ENCODE data around the gene ZCCHC24. TPM values are rescaled to one million over a fixed set of nuclear protein-coding genes. Genes with fewer than 3 reads are reported as not detected.

Gene ZCCHC24
- total RNA-seq, 4 donors from 2014 or later: 2.8 to 39.6 (median 9.3) TPM

DNA sequence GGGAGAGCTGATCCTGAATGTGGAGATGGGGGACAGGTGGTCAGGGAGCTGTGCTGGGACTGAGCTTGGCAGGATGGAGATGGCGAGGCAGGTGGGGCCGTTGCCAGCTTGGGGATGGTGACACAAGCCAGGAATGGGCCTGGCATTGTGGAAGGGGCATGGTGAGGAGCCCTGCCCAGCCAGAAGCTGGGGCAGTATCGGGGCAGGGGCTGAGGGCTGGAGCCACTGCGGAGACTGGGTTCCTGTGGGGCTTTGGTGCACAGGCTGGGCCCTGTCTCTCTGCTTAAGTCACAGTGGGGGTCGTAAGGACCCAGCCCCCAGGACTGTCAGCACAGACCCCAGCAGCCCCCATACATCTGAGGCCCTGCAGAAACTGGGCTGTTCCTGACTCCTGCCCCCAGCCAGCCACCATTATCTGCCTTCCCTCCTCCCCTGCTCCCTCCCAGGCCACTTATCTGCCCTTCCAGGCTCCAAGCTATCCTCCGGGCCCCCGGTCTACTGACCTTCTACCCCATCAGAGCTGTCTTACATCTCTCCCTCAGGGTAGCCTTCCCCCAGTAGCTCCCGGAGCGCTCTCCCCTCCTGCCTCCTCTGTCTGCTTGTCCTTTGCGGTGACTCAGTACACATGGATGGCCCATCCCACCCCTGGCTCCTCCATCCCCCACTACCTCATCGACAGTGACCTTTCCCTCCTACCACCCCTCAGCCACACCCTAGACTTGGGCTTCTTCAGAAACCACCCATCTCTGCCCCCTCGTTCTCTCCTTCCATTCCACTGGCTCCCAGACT, 54.0 kb downstream of the ZCCHC24 start:
- peak overlapping the region in 1 of 4 donors; percentile 37 for H3K27ac ChIP-seq
- peaks cover 0 to 3% (median 0%) of the 10 kb centered on the region in 4 donors for H3K4me1 ChIP-seq
- H3K4me3 ChIP-seq: no peak overlapping the region
- H3K36me3 ChIP-seq: peaks cover 0 to 6% (median 0%) of the 10 kb centered on the region in 3 donors
- no peak for TF ChIP-seq POLR2A (IDR thresholded peaks at IDR 0.05)
- TF ChIP-seq, protein P1, sequence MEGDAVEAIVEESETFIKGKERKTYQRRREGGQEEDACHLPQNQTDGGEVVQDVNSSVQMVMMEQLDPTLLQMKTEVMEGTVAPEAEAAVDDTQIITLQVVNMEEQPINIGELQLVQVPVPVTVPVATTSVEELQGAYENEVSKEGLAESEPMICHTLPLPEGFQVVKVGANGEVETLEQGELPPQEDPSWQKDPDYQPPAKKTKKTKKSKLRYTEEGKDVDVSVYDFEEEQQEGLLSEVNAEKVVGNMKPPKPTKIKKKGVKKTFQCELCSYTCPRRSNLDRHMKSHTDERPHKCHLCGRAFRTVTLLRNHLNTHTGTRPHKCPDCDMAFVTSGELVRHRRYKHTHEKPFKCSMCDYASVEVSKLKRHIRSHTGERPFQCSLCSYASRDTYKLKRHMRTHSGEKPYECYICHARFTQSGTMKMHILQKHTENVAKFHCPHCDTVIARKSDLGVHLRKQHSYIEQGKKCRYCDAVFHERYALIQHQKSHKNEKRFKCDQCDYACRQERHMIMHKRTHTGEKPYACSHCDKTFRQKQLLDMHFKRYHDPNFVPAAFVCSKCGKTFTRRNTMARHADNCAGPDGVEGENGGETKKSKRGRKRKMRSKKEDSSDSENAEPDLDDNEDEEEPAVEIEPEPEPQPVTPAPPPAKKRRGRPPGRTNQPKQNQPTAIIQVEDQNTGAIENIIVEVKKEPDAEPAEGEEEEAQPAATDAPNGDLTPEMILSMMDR (IDR thresholded peaks at IDR 0.05): no peak
- peak in 2 of 3 donors; percentile 42 to 43 for DNase-seq
- no peaks in the 10 kb centered on the region for H3K9me3 ChIP-seq
- H3K27me3 ChIP-seq: no peaks in the 10 kb centered on the region

DNA sequence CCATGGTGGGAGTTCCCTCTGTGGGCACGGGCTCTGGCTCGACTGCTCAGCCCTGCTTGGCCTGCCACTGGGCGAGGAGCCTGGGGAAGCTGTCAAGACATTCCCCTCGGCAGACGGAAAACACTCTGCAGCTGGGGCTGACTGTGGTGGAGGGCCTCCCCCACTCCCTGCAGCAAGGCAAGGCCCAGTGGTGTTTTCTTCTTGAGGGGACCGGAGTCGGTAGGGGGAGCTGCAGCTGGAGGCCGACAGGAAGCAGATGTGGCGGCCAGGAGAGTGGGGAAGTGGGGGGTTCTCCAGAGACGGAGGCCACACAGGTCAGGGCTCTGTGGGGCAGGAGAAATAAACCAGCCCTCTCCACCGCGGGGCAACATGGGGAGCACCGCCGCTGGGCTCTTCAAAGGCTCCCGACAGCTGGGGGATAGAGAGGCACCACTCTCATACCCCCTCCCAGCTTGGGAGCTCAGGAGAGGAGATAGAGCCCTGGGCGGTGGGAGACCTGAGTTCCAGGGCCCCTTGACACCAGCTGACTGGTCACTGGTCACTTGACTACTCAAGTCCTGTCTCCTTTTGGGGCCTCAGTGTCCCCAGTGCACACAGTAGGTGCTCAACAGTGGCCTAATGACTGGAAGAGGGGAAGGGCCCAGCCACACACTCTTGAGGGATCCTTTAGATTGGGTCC, 54.7 kb downstream of the ZCCHC24 start:
- DNase-seq: peak in 2 of 3 donors; percentile 46 to 50
- H3K27ac ChIP-seq: no peak overlapping the region
- no peak for TF ChIP-seq POLR2A (IDR thresholded peaks at IDR 0.05)
- TF ChIP-seq, protein P1 (IDR thresholded peaks at IDR 0.05): no peak
- no peaks in the 10 kb centered on the region for H3K9me3 ChIP-seq
- H3K4me1 ChIP-seq: no peaks in the 10 kb centered on the region
- no peaks in the 10 kb centered on the region for H3K27me3 ChIP-seq
- H3K36me3 ChIP-seq: peaks cover 0 to 13% (median 0%) of the 10 kb centered on the region in 3 donors
- no peak overlapping the region for H3K4me3 ChIP-seq

DNA sequence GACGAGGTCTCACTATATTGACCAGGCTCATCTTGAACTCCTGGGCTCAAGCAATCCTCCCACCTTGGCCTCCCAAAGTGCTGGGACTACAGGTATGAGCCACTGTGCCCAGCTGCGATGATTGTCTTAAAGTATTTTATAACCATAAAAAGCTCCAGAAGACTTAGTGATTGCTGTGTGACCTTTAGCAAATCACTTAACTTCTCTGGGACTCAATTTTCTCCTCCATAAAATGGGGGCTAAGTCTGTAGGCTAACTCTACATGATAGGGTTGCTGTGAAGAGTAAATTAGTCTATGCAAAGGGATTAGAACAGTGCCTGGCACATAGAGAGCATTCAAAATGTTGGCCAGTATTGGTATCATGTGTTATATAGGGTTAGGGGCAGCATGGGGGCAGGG, 55.4 kb downstream of the ZCCHC24 start:
- Histone ChIP-seq H3K27ac (no peak overlapping the region), H3K4me3 (no peak overlapping the region), H3K4me1 (no peaks in the 10 kb centered on the region), H3K9me3 (no peaks in the 10 kb centered on the region), H3K27me3 (no peaks in the 10 kb centered on the region), H3K36me3 (peaks cover 0 to 13% (median 0%) of the 10 kb centered on the region in 3 donors)
- DNase-seq: no peak
- TF ChIP-seq POLR2A (IDR thresholded peaks at IDR 0.05): no peak
- TF ChIP-seq, protein P1 (IDR thresholded peaks at IDR 0.05): no peak

DNA sequence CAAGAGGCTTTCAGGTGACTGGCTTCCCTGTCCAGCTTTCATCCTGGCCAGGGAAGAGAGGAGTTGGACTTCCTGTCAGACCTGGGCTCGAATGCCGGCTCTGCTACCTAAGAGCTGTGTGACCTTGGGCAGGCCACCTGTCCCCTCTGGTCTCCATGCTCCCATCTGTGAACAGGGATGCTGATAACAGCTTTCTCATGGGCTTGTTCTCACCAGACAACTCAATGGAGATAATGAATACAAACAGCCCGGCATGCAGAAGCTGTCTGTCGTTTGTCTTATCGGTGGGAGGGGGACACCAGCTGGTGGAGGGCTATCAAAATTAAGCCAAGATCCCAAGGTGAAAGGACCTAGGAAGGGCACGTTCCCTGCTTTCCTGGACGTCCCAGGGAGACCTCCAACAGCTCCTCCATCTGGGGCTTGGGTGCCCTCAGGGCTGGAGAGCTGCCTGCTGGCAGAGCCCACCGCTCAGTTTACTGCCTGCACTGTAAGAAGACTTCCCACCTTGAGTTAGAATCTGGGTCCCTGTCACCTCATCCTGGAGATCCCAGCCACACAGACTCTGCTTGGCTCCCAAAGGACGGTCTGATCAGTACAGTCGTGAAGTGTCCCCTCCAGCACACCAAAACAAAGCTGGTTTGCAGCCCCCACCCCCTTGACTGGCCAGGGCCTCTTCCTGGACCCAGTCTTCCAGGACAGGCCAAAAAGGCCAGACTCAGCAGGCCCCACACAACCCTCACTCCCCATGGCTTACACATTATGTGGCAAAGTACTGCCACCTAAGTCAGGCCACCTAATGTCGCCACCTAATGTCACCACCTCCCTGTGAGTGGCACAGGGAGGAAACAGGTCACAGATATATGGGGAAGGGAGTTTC, 57.2 kb downstream of the ZCCHC24 start:
- no peak overlapping the region for H3K27ac ChIP-seq
- no peak for TF ChIP-seq POLR2A (IDR thresholded peaks at IDR 0.05)
- TF ChIP-seq, protein P1 (IDR thresholded peaks at IDR 0.05): no peak
- no peaks in the 10 kb centered on the region for H3K27me3 ChIP-seq
- peak in 1 of 3 donors; percentile 29 for DNase-seq
- H3K4me3 ChIP-seq: no peak overlapping the region
- H3K36me3 ChIP-seq: peaks cover 0 to 14% (median 0%) of the 10 kb centered on the region in 3 donors
- H3K4me1 ChIP-seq: no peaks in the 10 kb centered on the region
- no peaks in the 10 kb centered on the region for H3K9me3 ChIP-seq

DNA sequence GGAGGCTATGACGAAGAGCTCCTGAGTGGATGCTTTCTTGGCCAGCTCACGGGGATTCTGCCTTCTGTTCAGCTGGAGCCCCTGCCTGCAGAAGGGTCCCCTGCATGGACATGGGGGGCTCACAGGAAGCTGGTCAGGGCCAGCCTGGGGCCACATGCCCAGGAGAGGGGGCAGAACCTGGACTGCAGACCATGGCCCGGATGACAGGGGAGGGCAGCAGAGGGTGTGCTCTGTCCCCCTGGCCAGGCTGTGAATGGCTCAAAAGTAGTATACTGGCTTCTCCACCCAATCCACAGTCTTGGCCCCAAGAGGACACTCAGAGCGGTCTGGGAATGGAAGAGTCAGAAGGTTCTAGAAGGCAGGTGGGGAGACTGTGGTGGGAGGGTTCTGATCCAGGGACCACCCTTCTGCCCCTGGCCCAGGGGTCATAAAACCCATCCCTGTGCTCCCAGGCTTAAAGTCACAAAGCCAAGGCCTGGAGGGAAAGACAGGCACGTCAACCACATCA, 57.9 kb downstream of the ZCCHC24 start:
- H3K9me3 ChIP-seq: no peaks in the 10 kb centered on the region
- TF ChIP-seq, protein P1 (IDR thresholded peaks at IDR 0.05): no peak
- no peak for TF ChIP-seq POLR2A (IDR thresholded peaks at IDR 0.05)
- H3K27ac ChIP-seq: peak overlapping the region in 1 of 4 donors; percentile 26
- DNase-seq: peak in 1 of 3 donors; percentile 36
- H3K36me3 ChIP-seq: peaks cover 0 to 14% (median 0%) of the 10 kb centered on the region in 3 donors
- no peaks in the 10 kb centered on the region for H3K27me3 ChIP-seq
- H3K4me1 ChIP-seq: no peaks in the 10 kb centered on the region
- H3K4me3 ChIP-seq: no peak overlapping the region

Data from Peyer's patch (tissue), 4 donors.